Choroid plexus epithelial cell (primary cell): ENCODE measurements around the gene HMGB3.
A peak's percentile ranks its signal among the peaks of the same experiment; 100 is the strongest.

Experiments
- DNase-seq: peaks from one replicate; pipeline ENCODE4 v3.0.0-alpha.2; 2010; ENCODE audit warnings: low read depth
- H3K4me3 ChIP-seq: 2 replicates; pipeline ENCODE4 v1.5.1; 2011; ENCODE audit warnings: low read depth, mild to moderate bottlenecking, control low read depth, low read length, moderate library complexity
- CTCF ChIP-seq: conservative IDR thresholded peaks from 2 replicates; pipeline ENCODE4 v1.5.1; 2011; ENCODE audit warnings: low read depth, mild to moderate bottlenecking, control low read depth, inconsistent platforms, low read length, moderate library complexity

HMGB3 gene

GRCh38 chrX:150941580-150941979 lies 41.6 kb upstream of the HMGB3 start:
- DNase-seq, result no peak
- H3K4me3 ChIP-seq, result no peak overlapping the region
- no peak for TF ChIP-seq CTCF

GRCh38 chrX:150942942-150943594 lies 40.1 kb upstream of the HMGB3 start:
- peak; percentile 1 for DNase-seq
- no peak for TF ChIP-seq CTCF
- H3K4me3 ChIP-seq, result no peak overlapping the region

- TF ChIP-seq CTCF, result no peak
- no peak for DNase-seq
- no peak overlapping the region for H3K4me3 ChIP-seq
These were observed 38.9 kb upstream of the HMGB3 start for GRCh38 chrX:150944233-150944632.

- H3K4me3 ChIP-seq, result no peak overlapping the region
- DNase-seq, result no peak
- TF ChIP-seq CTCF, result no peak
These were observed 28.2 kb upstream of the HMGB3 start for GRCh38 chrX:150954951-150955350.

GRCh38 chrX:150955590-150955989 lies 27.5 kb upstream of the HMGB3 start:
- no peak for DNase-seq
- TF ChIP-seq CTCF, result no peak

GRCh38 chrX:150958177-150958576 lies 25.0 kb upstream of the HMGB3 start:
- DNase-seq, result no peak
- TF ChIP-seq CTCF, result no peak
- no peak overlapping the region for H3K4me3 ChIP-seq

More at GRCh38 chrX:150955590-150955989, 27.5 kb upstream of the HMGB3 start:
- no peak overlapping the region for H3K4me3 ChIP-seq

GRCh38 chrX:150959557-150959956 lies 23.6 kb upstream of the HMGB3 start:
- TF ChIP-seq CTCF, result no peak
- no peak overlapping the region for H3K4me3 ChIP-seq
- DNase-seq, result no peak
